Subcutaneous preadipocyte (primary cell): Measurements from ENCODE around the gene ALDH4A1. TPM values are rescaled to one million over a fixed set of nuclear protein-coding genes. Genes with fewer than 3 reads are reported as not detected.

ENCODE experiments used
- small RNA-seq: library from RNA; depleted of rRNA; stranded (forward); fragments of <200 nt; gene quantifications from one replicate; pipeline ENCODE3, GENCODE V24; 2012
- total RNA-seq: library from RNA; depleted of rRNA; stranded (reverse); fragments of >200 nt; gene quantifications from 2 replicates; pipeline ENCODE4 v1.2.3, GENCODE V29; 2012

Gene ALDH4A1, protein sequence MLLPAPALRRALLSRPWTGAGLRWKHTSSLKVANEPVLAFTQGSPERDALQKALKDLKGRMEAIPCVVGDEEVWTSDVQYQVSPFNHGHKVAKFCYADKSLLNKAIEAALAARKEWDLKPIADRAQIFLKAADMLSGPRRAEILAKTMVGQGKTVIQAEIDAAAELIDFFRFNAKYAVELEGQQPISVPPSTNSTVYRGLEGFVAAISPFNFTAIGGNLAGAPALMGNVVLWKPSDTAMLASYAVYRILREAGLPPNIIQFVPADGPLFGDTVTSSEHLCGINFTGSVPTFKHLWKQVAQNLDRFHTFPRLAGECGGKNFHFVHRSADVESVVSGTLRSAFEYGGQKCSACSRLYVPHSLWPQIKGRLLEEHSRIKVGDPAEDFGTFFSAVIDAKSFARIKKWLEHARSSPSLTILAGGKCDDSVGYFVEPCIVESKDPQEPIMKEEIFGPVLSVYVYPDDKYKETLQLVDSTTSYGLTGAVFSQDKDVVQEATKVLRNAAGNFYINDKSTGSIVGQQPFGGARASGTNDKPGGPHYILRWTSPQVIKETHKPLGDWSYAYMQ
- 4.8 and 5.9 TPM in 2 replicates for total RNA-seq

DNA sequence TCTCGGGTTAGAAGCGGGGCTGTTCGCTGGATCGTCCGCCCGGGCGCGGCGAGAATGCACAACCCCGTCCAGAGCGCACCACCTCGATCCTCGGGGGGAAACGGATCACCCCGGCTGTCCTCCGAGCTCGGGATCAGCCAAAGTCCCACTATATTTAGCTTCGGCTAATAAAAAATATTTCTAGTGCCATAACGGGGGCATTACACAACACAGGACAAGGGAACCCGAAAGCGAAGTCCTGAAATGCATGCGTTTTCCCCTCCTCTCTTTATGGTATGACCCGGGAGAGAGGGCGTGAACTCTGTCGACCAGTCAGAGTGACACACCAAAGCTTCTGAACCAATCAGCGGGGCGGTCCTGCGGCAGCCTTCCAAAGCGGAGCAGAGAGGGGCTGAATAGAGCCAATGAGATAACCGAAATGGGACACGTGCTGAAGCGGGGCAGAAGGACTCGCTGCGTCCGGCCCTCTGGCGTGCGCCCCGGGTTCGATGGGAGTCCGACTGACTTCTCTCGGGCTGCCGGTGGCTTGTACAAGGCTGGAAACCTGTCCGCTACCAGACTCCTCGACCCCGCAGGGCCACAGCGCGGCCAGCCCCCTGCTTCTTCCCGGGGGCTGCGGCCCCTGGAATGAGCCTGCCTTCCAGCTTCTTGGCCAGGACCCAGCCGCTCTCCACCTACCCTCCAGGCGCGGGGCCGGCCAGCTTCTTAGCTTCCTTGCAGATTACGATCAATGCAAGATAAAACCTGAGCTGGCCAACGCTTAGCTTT, at the start of gene ALDH4A1:
Gene ALDH4A1 (minus strand): TSS at position 33 of the 768 bp plus-strand sequence. CDS start 32 bp downstream, at position 1.

DNA sequence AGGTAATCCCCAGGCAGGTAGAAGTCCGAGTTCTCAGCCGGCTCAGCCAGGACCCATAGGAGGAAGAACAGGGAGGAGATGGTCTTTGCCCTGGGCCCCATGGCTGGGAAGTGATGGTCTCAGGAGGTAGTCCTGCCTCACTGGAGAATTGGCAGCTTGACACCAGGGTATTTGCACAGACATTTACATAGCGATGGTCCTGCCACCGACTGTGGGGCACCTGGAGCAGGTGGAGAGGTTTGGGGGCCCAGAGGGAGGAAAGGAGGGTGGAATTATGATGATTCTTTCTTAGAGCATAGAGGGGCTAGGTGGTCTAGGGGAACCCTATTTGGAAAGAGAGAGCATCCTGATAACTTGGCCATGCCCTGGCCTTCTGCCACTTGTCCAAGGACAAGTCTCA, 42.8 kb downstream of the ALDH4A1 start, which contains the start of gene TAS1R2:
Gene TAS1R2 (minus strand): TSS at position 101 of the 400 bp plus-strand sequence. CDS start 0 bp downstream, at position 101.

Small RNAs within 50 kb of the gene (small RNA-seq; reads per million reads assigned to genes)
- gene MIR1290 (not detected), gene MIR4695 (not detected)

Other genes starting within 250 kb of the ALDH4A1 start
- not detected in 2 replicates for gene TAS1R2, start 42.9 kb downstream of the ALDH4A1 start, total RNA-seq
- gene IFFO2, start 54.1 kb upstream of the ALDH4A1 start, total RNA-seq = 4.7 and 5.1 TPM in 2 replicates